Measurements from ENCODE around the gene TMEM86B. TPM values are rescaled to one million over a fixed set of nuclear protein-coding genes. Genes with fewer than 3 reads are reported as not detected.

TMEM86B gene
- total and polyA plus RNA-seq, 2 donors (not counting 3 experiments of a cell fraction or from before 2014, with no cell fraction given), result 4.5 to 5.4 TPM

- intact Hi-C loops (cut with micrococcal nuclease) (no loop called here), dilution Hi-C loops (cut with MboI; ENCODE audit: extremely low pct_ligation_motif_present, low sequenced_read_pairs) (no loop called here)
- Histone ChIP-seq H3K79me2 (ENCODE audit: control insufficient read depth, insufficient read depth, low read length) (no peaks in the 10 kb centered on the region), H3K4me1 (ENCODE audit: control insufficient read depth, extremely low read depth, insufficient read depth, low read length) (no peaks in the 10 kb centered on the region), H3K27me3 (ENCODE audit: control insufficient read depth in 2 of 2, insufficient read depth in 2 of 2, low read length in 2 of 2) (no peaks in the 10 kb centered on the region), H3K4me2 (ENCODE audit: insufficient read depth, low read length) (no peak overlapping the region), H3K9me3 (replicated peaks; ENCODE audit: control insufficient read depth, insufficient read depth, low read length) (no peaks in the 10 kb centered on the region), H3K9ac (replicated peaks; ENCODE audit: extremely low read depth, insufficient read depth, low read length) (no peak overlapping the region), H3K4me3 (replicated peaks in 1 of 3; ENCODE audit: insufficient read depth in 1 of 3, low read depth in 1 of 3, low read length in 3 of 3) (no peak overlapping the region), H3K9me1 (replicated peaks; ENCODE audit: control insufficient read depth, extremely low read depth, insufficient read depth, low read length) (no peaks in the 10 kb centered on the region), H3K36me3 (ENCODE audit: control insufficient read depth in 2 of 2, extremely low read depth in 1 of 2, insufficient read depth in 2 of 2, low read length in 2 of 2) (no peaks in the 10 kb centered on the region), H3K27ac (ENCODE audit: insufficient read depth, low read depth, low read length) (no peak overlapping the region), H2AFZ (ENCODE audit: low read depth, low read length) (no peak overlapping the region), H4K20me1 (replicated peaks; ENCODE audit: control insufficient read depth, extremely low read depth, insufficient read depth, low read length) (no peaks in the 10 kb centered on the region)
- POLR2A ChIA-PET, result interaction anchor here (1.0 kb wide), 1 partner anchor 18 kb away, joined by 3 read pairs; no protein-coding TSS in a partner anchor
- TF ChIP-seq FOS (IDR thresholded peaks at IDR 0.05; ENCODE audit: borderline replicate concordance, insufficient read depth, low read length) (no peak), POLR2A (IDR thresholded peaks at IDR 0.05; ENCODE audit: low read depth, low read length) (no peak), GATA2 (IDR thresholded peaks at IDR 0.05; ENCODE audit: insufficient read depth, insufficient read length, low read depth, low read length) (no peak), MYC (IDR thresholded peaks at IDR 0.05; ENCODE audit: low read depth, low read length) (no peak), EZH2 (IDR thresholded peaks at IDR 0.05; ENCODE audit: borderline replicate concordance, low read depth, low read length, severe bottlenecking) (no peak), JUN (IDR thresholded peaks at IDR 0.05; ENCODE audit: borderline replicate concordance, insufficient read depth, insufficient read length, low read depth) (no peak), CTCF (IDR thresholded peaks at IDR 0.05; ENCODE audit: extremely low read depth in 1 of 2, insufficient read depth in 1 of 2, low read depth in 1 of 2, low read length in 2 of 2) (no peak), POLR2AphosphoS5 (IDR thresholded peaks at IDR 0.05; ENCODE audit: insufficient read depth, low read depth, low read length) (no peak)
- TF ChIP-seq, protein P1, sequence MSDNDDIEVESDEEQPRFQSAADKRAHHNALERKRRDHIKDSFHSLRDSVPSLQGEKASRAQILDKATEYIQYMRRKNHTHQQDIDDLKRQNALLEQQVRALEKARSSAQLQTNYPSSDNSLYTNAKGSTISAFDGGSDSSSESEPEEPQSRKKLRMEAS (IDR thresholded peaks at IDR 0.05; ENCODE audit: insufficient read depth, insufficient read length), result no peak
- no peak for FAIRE-seq
- CTCF ChIA-PET, result interaction anchor here (1.0 to 1.7 kb wide), 2 partner anchors 16 to 269 kb away, joined by 3 to 5 read pairs; no protein-coding TSS in a partner anchor
- no TSS peak for BruUV-seq (replicated peaks)
- no peak for DNase-seq (ENCODE audit: low read depth, low spot score)
These were observed 29.9 kb downstream of the TMEM86B start for GRCh38 chr19:55198651-55199050.
